Activated naive CD8-positive, alpha-beta T cell treated with anti-CD3 and anti-CD28 coated beads, Interleukin-2, amount 10 ng/mL, durations not matched to agents 7 days and 5 days (primary cell): ENCODE data around the gene LYRM4. TPM values are rescaled to one million over a fixed set of nuclear protein-coding genes. Genes with fewer than 3 reads are reported as not detected.

Experiments
- ATAC-seq: fragments of 150-1000 bp; cut with Tn5 transposase; one replicate; pipeline ENCODE4 v1.10.0; 2021; ENCODE audit warnings: low read depth, moderate library complexity
- POLR2A ChIA-PET: fragments of 350-600 bp; sonication (Branson Sonifier 250); formaldehyde crosslinking; loops from one replicate; lab custom pipeline; 2021; ENCODE audit warnings: antibody characterized with exemption; lab: Charles Lee
- DNase-seq: peaks from one replicate; pipeline ENCODE4 v3.0.0; 2021
- H3K27ac Mint-ChIP-seq: one replicate; pipeline ENCODE4 v1.8.0; 2022; ENCODE audit warnings: mild to moderate bottlenecking, mixed read lengths
- H3K27me3 Mint-ChIP-seq: one replicate; pipeline ENCODE4 v1.8.0; 2022; ENCODE audit warnings: mild to moderate bottlenecking, moderate library complexity, mixed read lengths
- H3K36me3 Mint-ChIP-seq: one replicate; pipeline ENCODE4 v1.8.0; 2021; ENCODE audit warnings: mild to moderate bottlenecking, mixed read lengths
- H3K4me1 Mint-ChIP-seq: one replicate; pipeline ENCODE4 v1.8.0; 2021; ENCODE audit warnings: mixed read lengths
- H3K4me3 Mint-ChIP-seq: one replicate; pipeline ENCODE4 v1.8.0; 2022; ENCODE audit warnings: mild to moderate bottlenecking, moderate library complexity, mixed read lengths
- H3K9me3 Mint-ChIP-seq: one replicate; pipeline ENCODE4 v1.8.0; 2021; ENCODE audit warnings: mixed read lengths
- total RNA-seq, 2 experiments: library from RNA; stranded (reverse); gene quantifications; one replicate each; pipeline ENCODE4 v1.2.3, GENCODE V29; 2021

Gene LYRM4
- total RNA-seq, 2 experiments from 2014 or later = 26.5 to 27.1 TPM

DNA sequence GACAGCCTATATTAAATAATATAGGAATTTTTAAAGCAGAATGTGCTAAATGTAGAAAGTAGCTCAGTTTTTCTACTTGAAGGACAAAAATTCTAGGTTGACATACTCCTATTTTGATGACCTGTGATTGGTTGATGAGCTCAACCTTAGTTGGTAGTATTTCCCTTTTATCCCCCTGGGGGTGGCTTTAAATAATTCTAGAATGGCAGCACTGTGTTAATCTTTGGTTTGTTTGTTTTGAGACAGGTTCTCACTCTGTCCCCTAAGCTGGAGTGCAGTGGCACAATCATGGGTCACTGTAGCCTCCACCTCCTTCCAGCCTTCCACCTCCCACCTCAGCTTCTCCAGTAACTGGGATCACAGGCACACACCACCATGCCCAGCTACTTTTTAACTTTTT lies 29.8 kb upstream of the LYRM4 start:
- Mint-ChIP-seq H3K27ac (no peak overlapping the region), H3K27me3 (no peaks in the 10 kb centered on the region), H3K9me3 (no peaks in the 10 kb centered on the region), H3K4me1 (peaks cover 23% of the 10 kb centered on the region), H3K4me3 (no peak overlapping the region), H3K36me3 (peaks cover 16% of the 10 kb centered on the region)
- ATAC-seq (no peak), DNase-seq (no peak)
- POLR2A ChIA-PET = no interaction called here

DNA sequence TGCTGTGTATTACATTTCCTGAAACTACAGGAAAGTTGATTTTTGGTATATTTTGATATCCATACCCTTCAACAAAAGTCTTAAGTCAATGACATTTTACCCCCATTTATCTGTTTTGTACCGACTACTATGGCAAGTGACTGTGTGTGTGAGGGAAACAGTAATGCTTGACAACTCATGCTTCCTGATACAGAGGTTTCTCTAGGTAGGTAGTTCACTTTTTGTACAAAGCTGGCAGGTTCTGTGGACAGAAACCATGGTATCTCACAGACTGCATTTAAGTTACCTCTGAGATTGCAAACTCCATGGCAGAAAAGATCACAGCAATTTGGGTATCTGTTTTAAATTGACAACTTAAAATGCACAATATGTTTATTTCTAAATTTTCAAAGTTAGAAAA lies 29.3 kb upstream of the LYRM4 start:
- H3K9me3 Mint-ChIP-seq = no peaks in the 10 kb centered on the region
- H3K36me3 Mint-ChIP-seq = peaks cover 16% of the 10 kb centered on the region
- H3K27ac Mint-ChIP-seq = no peak overlapping the region
- H3K4me3 Mint-ChIP-seq = no peak overlapping the region
- ATAC-seq (no peak), DNase-seq (no peak)
- H3K4me1 Mint-ChIP-seq = peaks cover 23% of the 10 kb centered on the region
- POLR2A ChIA-PET = no interaction called here
- H3K27me3 Mint-ChIP-seq = no peaks in the 10 kb centered on the region

- H3K4me1 Mint-ChIP-seq = peaks cover 15% of the 10 kb centered on the region
- H3K27ac Mint-ChIP-seq = no peak overlapping the region
- no peak overlapping the region for H3K4me3 Mint-ChIP-seq
- no peaks in the 10 kb centered on the region for H3K27me3 Mint-ChIP-seq
- no peaks in the 10 kb centered on the region for H3K9me3 Mint-ChIP-seq
- peaks cover 14% of the 10 kb centered on the region for H3K36me3 Mint-ChIP-seq
- ATAC-seq (no peak), DNase-seq (no peak)
- POLR2A ChIA-PET = no interaction called here
Measured at GRCh38 chr6:5287966-5288297, 27.2 kb upstream of the LYRM4 start.

DNA sequence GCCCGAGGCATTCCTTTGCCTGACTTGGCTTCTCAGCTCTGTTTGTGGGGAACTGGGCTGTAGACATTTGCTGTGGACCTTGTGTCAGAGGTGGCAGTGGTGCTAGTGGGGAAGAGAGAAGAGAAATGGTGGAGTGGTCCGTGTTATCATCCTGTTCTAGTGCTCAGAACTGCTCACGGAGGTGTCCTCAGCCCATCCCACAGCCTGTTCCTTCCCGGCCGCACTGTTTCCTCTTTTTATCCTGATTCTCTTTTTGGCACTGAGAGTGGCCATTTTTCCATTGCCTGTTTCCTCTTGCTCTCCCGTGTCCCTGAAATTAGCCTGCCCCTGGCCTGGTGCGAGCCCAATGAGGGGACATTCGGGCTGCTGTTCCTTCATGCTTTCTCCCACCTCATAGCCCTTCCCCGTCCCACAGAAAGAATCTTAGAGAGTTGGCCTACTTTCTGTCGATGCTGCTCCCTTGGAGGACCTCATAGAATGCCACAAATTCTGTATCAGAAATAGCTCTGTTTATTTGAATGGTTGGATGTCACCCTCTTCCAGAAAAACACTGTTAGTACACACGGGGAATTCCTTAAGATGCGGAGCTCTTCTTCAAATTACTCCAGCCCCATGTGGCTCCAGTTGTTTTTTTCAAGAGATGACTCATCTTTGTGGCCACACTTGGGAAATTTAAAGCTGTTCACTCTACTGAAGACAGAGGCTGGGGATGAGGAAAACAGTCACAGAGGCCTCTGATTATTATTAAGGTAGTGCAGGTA lies 26.6 kb upstream of the LYRM4 start:
- DNase-seq (no peak), ATAC-seq (no peak)
- Mint-ChIP-seq H3K27me3 (no peaks in the 10 kb centered on the region), H3K36me3 (peaks cover 11% of the 10 kb centered on the region), H3K4me3 (no peak overlapping the region), H3K9me3 (no peaks in the 10 kb centered on the region), H3K27ac (no peak overlapping the region), H3K4me1 (peaks cover 13% of the 10 kb centered on the region)
- POLR2A ChIA-PET = no interaction called here

- H3K36me3 Mint-ChIP-seq = peaks cover 6% of the 10 kb centered on the region
- H3K4me1 Mint-ChIP-seq = peaks cover 9% of the 10 kb centered on the region
- DNase-seq (no peak), ATAC-seq (no peak)
- no peaks in the 10 kb centered on the region for H3K9me3 Mint-ChIP-seq
- no peaks in the 10 kb centered on the region for H3K27me3 Mint-ChIP-seq
- H3K4me3 Mint-ChIP-seq = no peak overlapping the region
- POLR2A ChIA-PET = no interaction called here
- H3K27ac Mint-ChIP-seq = no peak overlapping the region
Measured at GRCh38 chr6:5286780-5287179, 26.0 kb upstream of the LYRM4 start.

DNA sequence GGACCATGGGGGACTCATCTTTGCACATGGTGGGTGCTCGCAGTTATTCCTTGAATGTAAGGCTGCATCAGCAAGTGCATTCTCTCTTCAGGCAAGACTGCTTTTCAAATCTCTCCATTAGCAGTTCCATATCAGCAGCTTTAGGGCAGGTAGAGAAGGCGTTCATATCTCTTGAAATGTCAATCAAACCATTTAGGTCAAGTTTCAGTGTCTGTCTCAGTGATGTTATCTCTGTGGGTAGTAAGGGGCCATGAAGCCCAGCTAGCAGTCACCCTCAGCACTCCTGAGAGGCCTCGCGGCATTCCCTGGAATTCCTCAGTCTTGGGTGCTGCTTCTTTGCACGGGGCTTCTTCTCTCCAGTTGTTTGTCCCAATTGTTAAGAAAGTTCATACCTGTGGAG lies 24.8 kb upstream of the LYRM4 start:
- Mint-ChIP-seq H3K27me3 (no peaks in the 10 kb centered on the region), H3K36me3 (peaks cover 3% of the 10 kb centered on the region), H3K9me3 (no peaks in the 10 kb centered on the region), H3K4me3 (no peak overlapping the region), H3K27ac (no peak overlapping the region), H3K4me1 (peaks cover 8% of the 10 kb centered on the region)
- POLR2A ChIA-PET = no interaction called here
- DNase-seq (no peak), ATAC-seq (no peak)

DNA sequence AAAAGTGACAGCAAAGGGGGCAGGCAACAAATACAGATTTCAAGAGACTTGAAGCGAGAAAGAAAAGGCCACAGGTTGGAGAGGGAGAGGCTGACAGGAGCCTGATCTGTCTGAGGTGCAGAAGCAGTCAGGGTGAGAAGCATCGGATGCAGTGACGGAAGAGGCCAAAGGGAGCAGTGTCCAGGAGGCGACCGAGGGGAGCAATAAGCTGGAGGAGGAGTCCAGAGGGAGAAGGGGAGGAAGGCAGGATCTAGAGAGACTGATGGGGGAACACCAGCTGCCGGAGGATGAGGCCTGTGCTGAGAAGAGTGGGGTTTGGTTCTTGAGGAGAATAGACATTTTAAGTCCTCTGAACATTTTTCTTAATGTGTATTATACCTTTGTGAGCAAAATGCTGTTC lies 24.3 kb upstream of the LYRM4 start:
- ATAC-seq (no peak), DNase-seq (no peak)
- no peaks in the 10 kb centered on the region for H3K9me3 Mint-ChIP-seq
- H3K27ac Mint-ChIP-seq = no peak overlapping the region
- H3K4me1 Mint-ChIP-seq = peaks cover 10% of the 10 kb centered on the region
- H3K36me3 Mint-ChIP-seq = peaks cover 3% of the 10 kb centered on the region
- POLR2A ChIA-PET = no interaction called here
- no peaks in the 10 kb centered on the region for H3K27me3 Mint-ChIP-seq
- H3K4me3 Mint-ChIP-seq = no peak overlapping the region

DNA sequence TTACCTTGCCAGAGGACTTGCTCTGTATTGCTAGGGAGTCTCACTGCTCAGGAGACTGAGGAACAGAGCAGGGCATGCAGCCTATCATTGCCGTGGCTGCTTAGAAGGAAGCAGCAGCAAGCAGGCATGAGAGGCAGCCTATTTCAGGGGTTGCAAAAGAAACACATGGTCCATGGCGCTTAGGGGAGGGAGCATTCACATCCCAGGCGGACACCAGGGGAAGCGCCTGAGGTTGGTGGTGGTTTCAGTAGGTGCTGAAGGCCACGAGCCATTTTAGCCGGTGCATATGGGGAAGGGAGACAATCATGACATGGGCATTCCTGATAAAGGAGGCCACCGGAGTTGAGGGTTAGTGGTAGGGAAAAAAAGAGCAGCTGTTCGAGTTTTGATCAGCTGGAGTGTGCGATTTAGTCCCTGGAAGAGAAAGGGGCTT lies 21.5 kb upstream of the LYRM4 start:
- DNase-seq (no peak), ATAC-seq (no peak)
- peaks cover 17% of the 10 kb centered on the region for H3K4me1 Mint-ChIP-seq
- no peak overlapping the region for H3K4me3 Mint-ChIP-seq
- POLR2A ChIA-PET = no interaction called here
- H3K27ac Mint-ChIP-seq = no peak overlapping the region
- H3K36me3 Mint-ChIP-seq = peaks cover 8% of the 10 kb centered on the region
- no peaks in the 10 kb centered on the region for H3K27me3 Mint-ChIP-seq
- H3K9me3 Mint-ChIP-seq = no peaks in the 10 kb centered on the region

- Mint-ChIP-seq H3K27me3 (no peaks in the 10 kb centered on the region), H3K36me3 (peaks cover 8% of the 10 kb centered on the region), H3K9me3 (no peaks in the 10 kb centered on the region), H3K27ac (no peak overlapping the region), H3K4me1 (peaks cover 17% of the 10 kb centered on the region), H3K4me3 (no peak overlapping the region)
- ATAC-seq = no peak
- POLR2A ChIA-PET = no interaction called here
- DNase-seq = no peak
Measured at GRCh38 chr6:5280920-5281319, 20.2 kb upstream of the LYRM4 start.

DNA sequence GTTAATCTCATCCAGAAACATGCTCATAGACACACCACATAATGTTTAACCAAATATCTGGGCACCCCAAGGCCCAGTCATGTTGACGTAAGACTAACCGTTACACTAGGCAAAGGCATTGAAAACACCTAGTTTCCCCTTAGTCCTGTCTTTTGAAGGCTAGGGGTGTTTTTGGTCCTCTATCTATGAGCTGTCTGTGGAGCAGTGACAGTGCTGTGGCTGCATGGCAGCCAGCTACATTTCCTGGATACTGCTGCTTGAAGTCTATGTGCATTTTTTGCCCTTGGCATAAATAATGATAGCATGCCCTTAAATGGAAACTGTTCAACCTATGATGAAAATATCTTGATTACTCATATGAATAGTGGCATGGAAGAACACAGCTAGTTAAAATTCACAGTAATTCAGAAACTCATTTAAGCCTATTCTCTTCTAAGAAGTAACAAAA lies 19.2 kb upstream of the LYRM4 start:
- DNase-seq = no peak
- POLR2A ChIA-PET = no interaction called here
- H3K36me3 Mint-ChIP-seq = peaks cover 8% of the 10 kb centered on the region

DNA sequence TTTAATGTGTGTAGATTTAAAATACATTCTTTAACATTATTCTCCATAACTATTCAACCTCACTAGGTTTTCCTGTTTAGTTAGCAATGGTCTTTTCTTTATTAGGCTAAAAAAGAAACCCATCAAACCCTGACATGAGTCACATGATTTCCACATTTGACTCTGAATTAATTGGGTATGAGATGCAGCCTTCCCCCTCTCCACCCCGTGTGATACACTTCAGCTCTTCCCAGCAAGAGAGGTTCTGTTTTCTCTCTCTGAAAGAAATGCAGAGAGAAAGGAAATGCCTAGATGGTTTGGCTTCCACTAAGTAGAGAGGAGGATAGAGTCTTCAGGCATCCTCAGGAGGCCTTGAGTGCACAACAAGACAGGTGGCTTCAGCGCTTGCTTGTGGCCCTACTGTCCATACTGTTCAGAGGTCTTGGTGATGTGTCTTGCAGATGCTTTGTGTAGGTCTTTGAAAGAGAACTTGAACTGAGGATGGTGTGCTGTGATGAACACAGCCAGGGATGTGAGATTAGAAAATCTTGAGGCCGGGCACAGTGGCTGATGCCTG lies 17.9 kb upstream of the LYRM4 start:
- Mint-ChIP-seq H3K36me3 (peaks cover 8% of the 10 kb centered on the region), H3K9me3 (no peaks in the 10 kb centered on the region), H3K4me3 (no peak overlapping the region), H3K4me1 (peaks cover 22% of the 10 kb centered on the region), H3K27me3 (no peaks in the 10 kb centered on the region), H3K27ac (no peak overlapping the region)
- DNase-seq = no peak
- POLR2A ChIA-PET = no interaction called here
- ATAC-seq = no peak

More for the DNA sequence above, 19.2 kb upstream of the LYRM4 start:
- Mint-ChIP-seq H3K4me1 (peaks cover 15% of the 10 kb centered on the region), H3K27ac (no peak overlapping the region), H3K9me3 (no peaks in the 10 kb centered on the region), H3K4me3 (no peak overlapping the region), H3K27me3 (no peaks in the 10 kb centered on the region)
- no peak for ATAC-seq

DNA sequence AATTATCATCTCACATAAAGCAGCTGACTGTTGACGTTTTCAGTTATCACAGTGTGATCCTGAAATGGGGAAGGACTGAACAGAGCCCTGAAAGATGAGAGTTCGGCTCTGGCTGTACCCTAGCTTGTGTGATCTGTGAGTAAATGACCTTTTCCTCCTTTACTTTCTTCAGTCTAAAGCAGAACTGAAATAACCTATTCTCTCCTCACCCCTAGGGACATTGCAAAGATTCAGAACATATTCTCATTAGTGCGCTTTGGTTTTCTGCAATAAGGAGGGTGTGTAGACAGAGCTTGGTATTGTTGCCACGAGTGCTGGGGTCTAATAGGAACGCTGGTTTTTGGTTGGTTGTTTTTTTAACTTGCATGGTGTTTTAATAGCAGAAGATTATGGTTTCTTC lies 17.3 kb upstream of the LYRM4 start:
- peaks cover 28% of the 10 kb centered on the region for H3K4me1 Mint-ChIP-seq
- POLR2A ChIA-PET = no interaction called here
- H3K27me3 Mint-ChIP-seq = no peaks in the 10 kb centered on the region

GRCh38 chr6:5277589-5277988 lies 16.8 kb upstream of the LYRM4 start:
- POLR2A ChIA-PET = no interaction called here
- Mint-ChIP-seq H3K4me3 (no peak overlapping the region), H3K27me3 (no peaks in the 10 kb centered on the region), H3K36me3 (peaks cover 10% of the 10 kb centered on the region), H3K27ac (no peak overlapping the region), H3K4me1 (peaks cover 33% of the 10 kb centered on the region), H3K9me3 (no peaks in the 10 kb centered on the region)
- no peak for ATAC-seq
- no peak for DNase-seq

More for the DNA sequence above, 17.3 kb upstream of the LYRM4 start:
- no peak overlapping the region for H3K27ac Mint-ChIP-seq
- no peaks in the 10 kb centered on the region for H3K9me3 Mint-ChIP-seq
- ATAC-seq (no peak), DNase-seq (no peak)
- no peak overlapping the region for H3K4me3 Mint-ChIP-seq
- peaks cover 8% of the 10 kb centered on the region for H3K36me3 Mint-ChIP-seq

DNA sequence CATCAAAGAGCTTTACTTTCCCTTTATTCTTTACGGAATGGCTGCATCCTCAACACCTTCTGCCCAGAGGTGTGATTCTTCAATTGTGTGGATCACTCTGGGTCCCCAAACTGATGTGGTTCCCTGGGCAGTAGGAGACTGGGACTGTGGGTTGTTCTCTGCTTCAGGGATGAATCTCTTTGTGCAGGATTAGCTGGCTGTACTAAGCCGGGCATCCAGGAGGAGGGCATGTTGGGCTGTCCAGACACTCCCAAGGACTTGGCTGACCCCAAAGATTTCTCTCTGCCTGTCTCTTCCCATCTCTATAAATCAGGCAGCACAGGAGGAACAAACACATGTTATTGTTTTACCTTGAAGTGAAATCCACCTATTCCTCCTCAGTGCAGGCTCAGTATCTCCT lies 15.8 kb upstream of the LYRM4 start:
- peaks cover 33% of the 10 kb centered on the region for H3K4me1 Mint-ChIP-seq
- POLR2A ChIA-PET = no interaction called here
- no peaks in the 10 kb centered on the region for H3K9me3 Mint-ChIP-seq
- H3K4me3 Mint-ChIP-seq = no peak overlapping the region
- DNase-seq (no peak), ATAC-seq (no peak)
- peaks cover 11% of the 10 kb centered on the region for H3K36me3 Mint-ChIP-seq
- no peaks in the 10 kb centered on the region for H3K27me3 Mint-ChIP-seq
- no peak overlapping the region for H3K27ac Mint-ChIP-seq
